K562 (cell line): Measurements from ENCODE around the gene HTR2A. TPM values are rescaled to one million over a fixed set of nuclear protein-coding genes. Genes with fewer than 3 reads are reported as not detected.
A peak's percentile ranks its signal among the peaks of the same experiment; 100 is the strongest.

Source experiments
- ESRRA ChIP-seq: fragments of 450-650 bp; IDR thresholded peaks from 2 replicates; pipeline ENCODE4 v1.6.1; 2014; ENCODE audit warnings: low read depth, mild to moderate bottlenecking, moderate library complexity, borderline replicate concordance
- L3MBTL2 ChIP-seq: fragments of 450-650 bp; IDR thresholded peaks from 2 replicates; pipeline ENCODE4 v1.6.1; 2016; ENCODE audit warnings: mild to moderate bottlenecking, moderate library complexity
- NEUROD1 ChIP-seq: fragments of 150-350 bp; IDR thresholded peaks from 2 replicates; pipeline ENCODE4 v1.6.1; 2014; ENCODE audit warnings: borderline replicate concordance, low read length, low read depth; ENCODE audit not compliant: partially characterized antibody
- POLR2G ChIP-seq: fragments of 200-400 bp; formaldehyde crosslinking; IDR thresholded peaks from 2 replicates; pipeline ENCODE4 v1.6.1; 2017; ENCODE audit warnings: low read depth, mild to moderate bottlenecking, antibody characterized with exemption, low read length, moderate library complexity
- PTRF ChIP-seq: fragments of 450-650 bp; IDR thresholded peaks from 2 replicates; pipeline ENCODE4 v1.6.1; 2016; ENCODE audit warnings: mild to moderate bottlenecking, missing genetic modification characterization, missing compliant biosample characterization
- SMAD1 ChIP-seq: fragments of 150-350 bp; IDR thresholded peaks from 2 replicates; pipeline ENCODE4 v1.6.1; 2014; ENCODE audit warnings: low read length, low read depth; ENCODE audit not compliant: partially characterized antibody
- ZFX ChIP-seq: sonication (generic); formaldehyde crosslinking; IDR thresholded peaks from 2 replicates; pipeline ENCODE4 v1.8.0; 2022; ENCODE audit warnings: mild to moderate bottlenecking, missing genetic modification reagents, moderate library complexity
- polyA plus RNA-seq, 8 experiments: library from polyadenylated mRNA; depleted of rRNA in 4 of 8; stranded (reverse) in 5 of 8; unstranded in 3 of 8; fragments of >200 nt; fragmentation: Nextera tagmentation in 2 of 8; fragmentation: Illumina TruSeq in 1 of 8; extraction: Ambion mirVana in 2 of 8; extraction: Trizol in 1 of 8; gene quantifications; 2 replicates each; pipeline versions ENCODE4 v1.2.1 to v1.2.3, GENCODE V29; 2011 to 2014; ENCODE audit warnings: inconsistent platforms in 1 of 8, missing spikeins in 1 of 8
- total RNA-seq, 7 experiments: library from RNA; depleted of rRNA in 6 of 7; stranded (reverse); fragments of >200 nt in 6 of 7; fragmentation: Illumina TruSeq in 2 of 7; extraction: Trizol in 2 of 7; gene quantifications; 2 replicates each; pipeline versions ENCODE4 v1.2.1 to v1.2.3, GENCODE V29; 2011 to 2021; ENCODE audit warnings: low replicate concordance in 1 of 7
- TF ChIP-seq, protein P1 (sequence below): sonication (generic); IDR thresholded peaks from 2 replicates; pipeline ENCODE4 v1.6.1; 2016
- TF ChIP-seq, protein P2 (sequence below): sonication (generic); formaldehyde crosslinking; IDR thresholded peaks from 2 replicates; pipeline ENCODE4 v1.8.1; 2023; ENCODE audit warnings: mild to moderate bottlenecking, missing genetic modification reagents
- TF ChIP-seq, protein P3 (sequence below): sonication (generic); formaldehyde crosslinking; IDR thresholded peaks from 2 replicates; pipeline ENCODE4 v1.8.0; 2022; ENCODE audit warnings: mild to moderate bottlenecking, missing genetic modification reagents
- TF ChIP-seq, protein P4 (sequence below): fragments of 450-650 bp; formaldehyde crosslinking; conservative IDR thresholded peaks from 2 replicates; pipeline ENCODE4 v1.4.0; 2022; ENCODE audit warnings: mild to moderate bottlenecking, missing genetic modification characterization
- TF ChIP-seq, protein P5 (sequence below), 2 experiments: fragments of 200-800 bp in 1 of 2; sonication (Bioruptor generic) in 1 of 2; sonication (generic) in 1 of 2; formaldehyde crosslinking in 1 of 2; IDR thresholded peaks in 1 of 2; conservative IDR thresholded peaks in 1 of 2; 2 replicates each; pipeline versions ENCODE4 v1.5.0 to v1.6.1; 2016 to 2020; ENCODE audit warnings: missing compliant biosample characterization in 1 of 2, missing genetic modification characterization in 1 of 2, missing genetic modification reagents in 1 of 2

HTR2A gene
- total and polyA plus RNA-seq, 9 of the 15 experiments (the other 6 are each of a cell fraction or from before 2014, with no cell fraction given): not detected

DNA sequence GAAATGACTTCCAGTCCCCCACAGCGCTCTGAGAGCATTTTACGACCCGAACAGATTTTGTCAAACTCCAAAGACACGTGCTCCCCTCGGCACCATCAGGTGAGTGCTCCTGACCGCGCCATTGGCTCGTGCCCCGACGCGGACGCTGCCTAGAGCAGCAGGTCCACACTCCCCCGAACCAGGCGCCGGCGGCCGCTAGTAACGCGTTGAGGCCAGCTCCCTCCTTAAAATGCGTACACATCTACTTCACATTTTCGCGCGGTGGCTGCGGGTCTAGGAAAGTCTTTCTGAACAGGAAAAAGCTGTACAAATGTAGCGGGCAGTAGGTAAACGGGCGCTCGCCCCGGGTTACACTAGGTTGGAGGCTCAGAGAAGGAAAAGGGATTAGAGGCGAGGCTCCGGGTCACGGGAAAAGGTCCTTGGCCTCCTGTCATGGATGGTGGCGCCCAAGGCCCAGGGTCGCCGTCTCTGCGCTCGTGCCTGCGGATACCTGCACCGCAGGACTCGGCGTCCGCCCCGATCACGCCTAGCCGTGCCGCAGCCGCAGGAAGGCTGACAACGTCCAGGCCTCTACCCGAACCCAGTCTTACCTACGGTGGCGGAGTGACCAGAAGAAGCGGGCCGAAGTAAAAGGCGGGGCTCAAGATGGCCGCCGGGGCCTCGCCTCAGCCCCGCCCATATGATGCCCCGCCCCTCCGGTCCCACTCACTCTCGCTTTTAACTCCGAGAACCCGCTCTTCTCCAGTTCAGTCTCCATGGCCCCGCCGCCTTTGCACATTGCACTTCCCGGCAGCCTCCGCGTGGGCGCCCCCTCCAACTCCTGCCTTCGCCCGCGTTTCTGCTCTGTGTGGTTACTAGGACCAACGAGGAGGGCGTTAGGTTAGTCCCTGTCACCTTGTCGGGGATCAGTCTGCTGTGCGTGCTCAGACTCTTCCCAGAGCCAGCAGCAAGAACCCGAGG, 100.1 kb downstream of the HTR2A start, which contains the start of gene ESD (continued):
- peak; percentile 91 for TF ChIP-seq L3MBTL2
- TF ChIP-seq, protein P1, sequence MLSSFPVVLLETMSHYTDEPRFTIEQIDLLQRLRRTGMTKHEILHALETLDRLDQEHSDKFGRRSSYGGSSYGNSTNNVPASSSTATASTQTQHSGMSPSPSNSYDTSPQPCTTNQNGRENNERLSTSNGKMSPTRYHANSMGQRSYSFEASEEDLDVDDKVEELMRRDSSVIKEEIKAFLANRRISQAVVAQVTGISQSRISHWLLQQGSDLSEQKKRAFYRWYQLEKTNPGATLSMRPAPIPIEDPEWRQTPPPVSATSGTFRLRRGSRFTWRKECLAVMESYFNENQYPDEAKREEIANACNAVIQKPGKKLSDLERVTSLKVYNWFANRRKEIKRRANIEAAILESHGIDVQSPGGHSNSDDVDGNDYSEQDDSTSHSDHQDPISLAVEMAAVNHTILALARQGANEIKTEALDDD: peak; percentile 69
- peak; percentile 98 for TF ChIP-seq ZFX (CRISPR knock-in tag)
- TF ChIP-seq POLR2G: peak; percentile 89
- TF ChIP-seq, protein P2, sequence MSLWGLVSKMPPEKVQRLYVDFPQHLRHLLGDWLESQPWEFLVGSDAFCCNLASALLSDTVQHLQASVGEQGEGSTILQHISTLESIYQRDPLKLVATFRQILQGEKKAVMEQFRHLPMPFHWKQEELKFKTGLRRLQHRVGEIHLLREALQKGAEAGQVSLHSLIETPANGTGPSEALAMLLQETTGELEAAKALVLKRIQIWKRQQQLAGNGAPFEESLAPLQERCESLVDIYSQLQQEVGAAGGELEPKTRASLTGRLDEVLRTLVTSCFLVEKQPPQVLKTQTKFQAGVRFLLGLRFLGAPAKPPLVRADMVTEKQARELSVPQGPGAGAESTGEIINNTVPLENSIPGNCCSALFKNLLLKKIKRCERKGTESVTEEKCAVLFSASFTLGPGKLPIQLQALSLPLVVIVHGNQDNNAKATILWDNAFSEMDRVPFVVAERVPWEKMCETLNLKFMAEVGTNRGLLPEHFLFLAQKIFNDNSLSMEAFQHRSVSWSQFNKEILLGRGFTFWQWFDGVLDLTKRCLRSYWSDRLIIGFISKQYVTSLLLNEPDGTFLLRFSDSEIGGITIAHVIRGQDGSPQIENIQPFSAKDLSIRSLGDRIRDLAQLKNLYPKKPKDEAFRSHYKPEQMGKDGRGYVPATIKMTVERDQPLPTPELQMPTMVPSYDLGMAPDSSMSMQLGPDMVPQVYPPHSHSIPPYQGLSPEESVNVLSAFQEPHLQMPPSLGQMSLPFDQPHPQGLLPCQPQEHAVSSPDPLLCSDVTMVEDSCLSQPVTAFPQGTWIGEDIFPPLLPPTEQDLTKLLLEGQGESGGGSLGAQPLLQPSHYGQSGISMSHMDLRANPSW (CRISPR knock-in tag): no peak
- TF ChIP-seq, protein P3, sequence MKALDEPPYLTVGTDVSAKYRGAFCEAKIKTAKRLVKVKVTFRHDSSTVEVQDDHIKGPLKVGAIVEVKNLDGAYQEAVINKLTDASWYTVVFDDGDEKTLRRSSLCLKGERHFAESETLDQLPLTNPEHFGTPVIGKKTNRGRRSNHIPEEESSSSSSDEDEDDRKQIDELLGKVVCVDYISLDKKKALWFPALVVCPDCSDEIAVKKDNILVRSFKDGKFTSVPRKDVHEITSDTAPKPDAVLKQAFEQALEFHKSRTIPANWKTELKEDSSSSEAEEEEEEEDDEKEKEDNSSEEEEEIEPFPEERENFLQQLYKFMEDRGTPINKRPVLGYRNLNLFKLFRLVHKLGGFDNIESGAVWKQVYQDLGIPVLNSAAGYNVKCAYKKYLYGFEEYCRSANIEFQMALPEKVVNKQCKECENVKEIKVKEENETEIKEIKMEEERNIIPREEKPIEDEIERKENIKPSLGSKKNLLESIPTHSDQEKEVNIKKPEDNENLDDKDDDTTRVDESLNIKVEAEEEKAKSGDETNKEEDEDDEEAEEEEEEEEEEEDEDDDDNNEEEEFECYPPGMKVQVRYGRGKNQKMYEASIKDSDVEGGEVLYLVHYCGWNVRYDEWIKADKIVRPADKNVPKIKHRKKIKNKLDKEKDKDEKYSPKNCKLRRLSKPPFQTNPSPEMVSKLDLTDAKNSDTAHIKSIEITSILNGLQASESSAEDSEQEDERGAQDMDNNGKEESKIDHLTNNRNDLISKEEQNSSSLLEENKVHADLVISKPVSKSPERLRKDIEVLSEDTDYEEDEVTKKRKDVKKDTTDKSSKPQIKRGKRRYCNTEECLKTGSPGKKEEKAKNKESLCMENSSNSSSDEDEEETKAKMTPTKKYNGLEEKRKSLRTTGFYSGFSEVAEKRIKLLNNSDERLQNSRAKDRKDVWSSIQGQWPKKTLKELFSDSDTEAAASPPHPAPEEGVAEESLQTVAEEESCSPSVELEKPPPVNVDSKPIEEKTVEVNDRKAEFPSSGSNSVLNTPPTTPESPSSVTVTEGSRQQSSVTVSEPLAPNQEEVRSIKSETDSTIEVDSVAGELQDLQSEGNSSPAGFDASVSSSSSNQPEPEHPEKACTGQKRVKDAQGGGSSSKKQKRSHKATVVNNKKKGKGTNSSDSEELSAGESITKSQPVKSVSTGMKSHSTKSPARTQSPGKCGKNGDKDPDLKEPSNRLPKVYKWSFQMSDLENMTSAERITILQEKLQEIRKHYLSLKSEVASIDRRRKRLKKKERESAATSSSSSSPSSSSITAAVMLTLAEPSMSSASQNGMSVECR (CRISPR knock-in tag): peak; percentile 43; the same call in 1 of the 2 replicates
- TF ChIP-seq, protein P4, sequence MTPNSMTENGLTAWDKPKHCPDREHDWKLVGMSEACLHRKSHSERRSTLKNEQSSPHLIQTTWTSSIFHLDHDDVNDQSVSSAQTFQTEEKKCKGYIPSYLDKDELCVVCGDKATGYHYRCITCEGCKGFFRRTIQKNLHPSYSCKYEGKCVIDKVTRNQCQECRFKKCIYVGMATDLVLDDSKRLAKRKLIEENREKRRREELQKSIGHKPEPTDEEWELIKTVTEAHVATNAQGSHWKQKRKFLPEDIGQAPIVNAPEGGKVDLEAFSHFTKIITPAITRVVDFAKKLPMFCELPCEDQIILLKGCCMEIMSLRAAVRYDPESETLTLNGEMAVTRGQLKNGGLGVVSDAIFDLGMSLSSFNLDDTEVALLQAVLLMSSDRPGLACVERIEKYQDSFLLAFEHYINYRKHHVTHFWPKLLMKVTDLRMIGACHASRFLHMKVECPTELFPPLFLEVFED: no peak
- TF ChIP-seq NEUROD1: peak; percentile 17
- peak; percentile 59 for TF ChIP-seq SMAD1
- TF ChIP-seq, protein P5, sequence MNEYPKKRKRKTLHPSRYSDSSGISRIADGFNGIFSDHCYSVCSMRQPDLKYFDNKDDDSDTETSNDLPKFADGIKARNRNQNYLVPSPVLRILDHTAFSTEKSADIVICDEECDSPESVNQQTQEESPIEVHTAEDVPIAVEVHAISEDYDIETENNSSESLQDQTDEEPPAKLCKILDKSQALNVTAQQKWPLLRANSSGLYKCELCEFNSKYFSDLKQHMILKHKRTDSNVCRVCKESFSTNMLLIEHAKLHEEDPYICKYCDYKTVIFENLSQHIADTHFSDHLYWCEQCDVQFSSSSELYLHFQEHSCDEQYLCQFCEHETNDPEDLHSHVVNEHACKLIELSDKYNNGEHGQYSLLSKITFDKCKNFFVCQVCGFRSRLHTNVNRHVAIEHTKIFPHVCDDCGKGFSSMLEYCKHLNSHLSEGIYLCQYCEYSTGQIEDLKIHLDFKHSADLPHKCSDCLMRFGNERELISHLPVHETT (CRISPR knock-in tag; conservative IDR thresholded peaks at IDR 0.05 in 1 of 2, IDR thresholded peaks at IDR 0.05 in 1 of 2): peak in 1 of 2 experiments; percentile 52; a peak in 1 of 4 replicates
- TF ChIP-seq ESRRA: peak; percentile 65
- no peak for TF ChIP-seq PTRF (tag)
